ENCODE data around the gene CCR6. TPM values are rescaled to one million over a fixed set of nuclear protein-coding genes. Genes with fewer than 3 reads are reported as not detected.
A peak's percentile ranks its signal among the peaks of the same experiment; 100 is the strongest.

The CCR6 gene
- total RNA-seq, 2 experiments from 2014 or later: 0.10 to 0.35 TPM

- no peak for DNase-seq (ENCODE audit: low spot score)
- intact Hi-C loops (cut with micrococcal nuclease; ENCODE audit: unreplicated experiment): no loop called here
- no TSS peak for BruUV-seq (replicated peaks)
These were observed 24.1 kb upstream of the CCR6 start for GRCh38 chr6:167098825-167099225.

DNA sequence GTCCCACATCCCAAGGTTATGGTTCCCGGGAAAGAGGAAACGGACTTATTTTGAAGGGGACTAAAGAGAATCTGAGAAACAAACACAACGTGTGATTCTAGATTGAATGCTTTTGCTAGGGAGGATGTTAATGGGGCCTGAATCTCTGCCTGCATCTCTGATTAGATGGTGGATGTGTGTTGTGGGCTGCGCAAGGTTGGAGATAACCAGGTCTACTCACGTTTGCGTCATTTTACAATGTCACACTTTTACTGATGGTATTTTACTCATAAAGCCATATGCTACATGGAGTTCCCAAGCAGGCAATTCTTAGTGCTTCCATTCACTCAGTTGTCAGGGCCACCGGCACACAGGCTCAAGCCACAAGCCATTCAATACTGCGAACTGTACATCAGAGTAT is 23.2 kb upstream of the CCR6 start:
- intact Hi-C loops (cut with micrococcal nuclease; ENCODE audit: unreplicated experiment): no loop called here
- no peaks in the 10 kb centered on the region for H4K20me1 ChIP-seq (ENCODE audit: insufficient read depth, low read length)
- no TSS peak for BruUV-seq (replicated peaks)
- H3K36me3 ChIP-seq (ENCODE audit: insufficient read depth, low read length): no peaks in the 10 kb centered on the region; the same call in 1 of the 2 replicates
- peaks cover 76% of the 10 kb centered on the region for H3K4me1 ChIP-seq (ENCODE audit: insufficient read depth, low read length, poor library complexity, severe bottlenecking)
- no peak overlapping the region for H3K4me3 ChIP-seq (ENCODE audit: low read depth, low read length, poor library complexity, severe bottlenecking)
- POLR2A ChIA-PET: no interaction called here
- no peaks in the 10 kb centered on the region for H3K9me2 ChIP-seq (ENCODE audit: insufficient read depth, low read length)
- CTCF ChIA-PET (ENCODE audit: unreplicated experiment): no interaction called here
- H3K9me3 ChIP-seq (ENCODE audit: low read length): peaks cover 11% of the 10 kb centered on the region; the same call in 1 of the 2 replicates
- DNase-seq (ENCODE audit: low spot score): no peak
- peak overlapping the region; percentile 46; the same call in 1 of the 2 replicates for H3K4me2 ChIP-seq (ENCODE audit: low read length)
- no peak overlapping the region for H2AFZ ChIP-seq (ENCODE audit: low read length)
- TF ChIP-seq, protein P1, sequence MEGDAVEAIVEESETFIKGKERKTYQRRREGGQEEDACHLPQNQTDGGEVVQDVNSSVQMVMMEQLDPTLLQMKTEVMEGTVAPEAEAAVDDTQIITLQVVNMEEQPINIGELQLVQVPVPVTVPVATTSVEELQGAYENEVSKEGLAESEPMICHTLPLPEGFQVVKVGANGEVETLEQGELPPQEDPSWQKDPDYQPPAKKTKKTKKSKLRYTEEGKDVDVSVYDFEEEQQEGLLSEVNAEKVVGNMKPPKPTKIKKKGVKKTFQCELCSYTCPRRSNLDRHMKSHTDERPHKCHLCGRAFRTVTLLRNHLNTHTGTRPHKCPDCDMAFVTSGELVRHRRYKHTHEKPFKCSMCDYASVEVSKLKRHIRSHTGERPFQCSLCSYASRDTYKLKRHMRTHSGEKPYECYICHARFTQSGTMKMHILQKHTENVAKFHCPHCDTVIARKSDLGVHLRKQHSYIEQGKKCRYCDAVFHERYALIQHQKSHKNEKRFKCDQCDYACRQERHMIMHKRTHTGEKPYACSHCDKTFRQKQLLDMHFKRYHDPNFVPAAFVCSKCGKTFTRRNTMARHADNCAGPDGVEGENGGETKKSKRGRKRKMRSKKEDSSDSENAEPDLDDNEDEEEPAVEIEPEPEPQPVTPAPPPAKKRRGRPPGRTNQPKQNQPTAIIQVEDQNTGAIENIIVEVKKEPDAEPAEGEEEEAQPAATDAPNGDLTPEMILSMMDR (conservative IDR thresholded peaks at IDR 0.05; ENCODE audit: low read length): no peak
- no peak overlapping the region for H3K27ac ChIP-seq (ENCODE audit: low read depth, low read length, poor library complexity, severe bottlenecking)
- no peaks in the 10 kb centered on the region for H3K79me2 ChIP-seq (ENCODE audit: insufficient read depth, low read depth, low read length)

More at GRCh38 chr6:167098825-167099225, 24.1 kb upstream of the CCR6 start:
- no peak for TF ChIP-seq EZH2phosphoT487 (IDR thresholded peaks at IDR 0.05; ENCODE audit: borderline replicate concordance, low read depth, low read length)
- TF ChIP-seq, protein P1 (conservative IDR thresholded peaks at IDR 0.05; ENCODE audit: low read length): no peak
- Histone ChIP-seq H2AFZ (ENCODE audit: low read length) (no peak overlapping the region), H3K4me1 (ENCODE audit: insufficient read depth, low read length, poor library complexity, severe bottlenecking) (peaks cover 76% of the 10 kb centered on the region), H3K4me2 (ENCODE audit: low read length) (peak overlapping the region; percentile 46), H3K9me2 (ENCODE audit: insufficient read depth, low read length) (no peaks in the 10 kb centered on the region), H3K4me3 (ENCODE audit: low read depth, low read length, poor library complexity, severe bottlenecking) (no peak overlapping the region), H3K79me2 (ENCODE audit: insufficient read depth, low read depth, low read length) (no peaks in the 10 kb centered on the region), H3K27ac (ENCODE audit: low read depth, low read length, poor library complexity, severe bottlenecking) (no peak overlapping the region), H3K9me3 (ENCODE audit: low read length) (peaks cover 11% of the 10 kb centered on the region; the same call in 1 of the 2 replicates), H3K36me3 (ENCODE audit: insufficient read depth, low read length) (no peaks in the 10 kb centered on the region; the same call in 1 of the 2 replicates), H4K20me1 (ENCODE audit: insufficient read depth, low read length) (no peaks in the 10 kb centered on the region)
- CTCF ChIA-PET (ENCODE audit: unreplicated experiment): interaction anchor here (0.7 kb wide), 1 partner anchor 21 kb away, joined by 3 read pairs; no protein-coding TSS in a partner anchor
- POLR2A ChIA-PET: interaction anchor here (1.0 to 2.3 kb wide), 3 partner anchors 8 to 51 kb away, joined by 3 to 8 read pairs (median 3); no protein-coding TSS in a partner anchor

GRCh38 chr6:167100241-167100674 is 22.6 kb upstream of the CCR6 start:
- H3K4me2 ChIP-seq (ENCODE audit: low read length): no peak overlapping the region
- no peak overlapping the region for H3K4me3 ChIP-seq (ENCODE audit: low read depth, low read length, poor library complexity, severe bottlenecking)
- DNase-seq (ENCODE audit: low spot score): no peak
- no peaks in the 10 kb centered on the region for H3K9me2 ChIP-seq (ENCODE audit: insufficient read depth, low read length)
- H3K9me3 ChIP-seq (ENCODE audit: low read length): peaks cover 11% of the 10 kb centered on the region; the same call in 1 of the 2 replicates
- no peaks in the 10 kb centered on the region for H4K20me1 ChIP-seq (ENCODE audit: insufficient read depth, low read length)
- BruUV-seq (replicated peaks): no TSS peak
- ChIA-PET POLR2A (interaction anchor here (0.8 kb wide), 1 partner anchor 52 kb away, joined by 3 read pairs; no protein-coding TSS in a partner anchor), CTCF (ENCODE audit: unreplicated experiment) (no interaction called here)
- H3K4me1 ChIP-seq (ENCODE audit: insufficient read depth, low read length, poor library complexity, severe bottlenecking): peaks cover 76% of the 10 kb centered on the region
- H3K36me3 ChIP-seq (ENCODE audit: insufficient read depth, low read length): no peaks in the 10 kb centered on the region; the same call in 1 of the 2 replicates
- intact Hi-C loops (cut with micrococcal nuclease; ENCODE audit: unreplicated experiment): no loop called here
- H2AFZ ChIP-seq (ENCODE audit: low read length): no peak overlapping the region
- H3K27ac ChIP-seq (ENCODE audit: low read depth, low read length, poor library complexity, severe bottlenecking): no peak overlapping the region
- no peaks in the 10 kb centered on the region for H3K79me2 ChIP-seq (ENCODE audit: insufficient read depth, low read depth, low read length)
- TF ChIP-seq EZH2phosphoT487 (IDR thresholded peaks at IDR 0.05; ENCODE audit: borderline replicate concordance, low read depth, low read length): no peak
- TF ChIP-seq, protein P1 (conservative IDR thresholded peaks at IDR 0.05; ENCODE audit: low read length): no peak

Data from OCI-LY7 (cell line).